IMR-90 (cell line): ENCODE data around the gene GNAO1.

Source experiments
- CEBPB ChIP-seq: IDR thresholded peaks from 2 replicates; pipeline ENCODE4 v1.6.1; 2012; ENCODE audit warnings: low read depth, low read length, improper control_type of control experiment
- MAFK ChIP-seq: IDR thresholded peaks from 2 replicates; pipeline ENCODE4 v1.6.1; 2012; ENCODE audit warnings: low read depth, low read length, improper control_type of control experiment
- MAZ ChIP-seq: IDR thresholded peaks from 2 replicates; pipeline ENCODE4 v1.6.1; 2012; ENCODE audit warnings: low read depth, mild to moderate bottlenecking, low read length, improper control_type of control experiment, moderate library complexity, borderline replicate concordance
- NFE2L2 ChIP-seq: fragments of 150-350 bp; IDR thresholded peaks from 2 replicates; pipeline ENCODE4 v1.6.1; 2016; ENCODE audit warnings: low read depth, mild to moderate bottlenecking, low read length
- POLR2A ChIP-seq: IDR thresholded peaks from 2 replicates; pipeline ENCODE4 v1.6.1; 2012; ENCODE audit warnings: mild to moderate bottlenecking, low read depth, low read length
- RAD21 ChIP-seq: IDR thresholded peaks from 2 replicates; pipeline ENCODE4 v1.6.1; 2012; ENCODE audit warnings: low read length, improper control_type of control experiment
- RFX5 ChIP-seq: IDR thresholded peaks from 2 replicates; pipeline ENCODE4 v1.8.0; 2012; ENCODE audit warnings: low read depth, mild to moderate bottlenecking, low read length, moderate library complexity
- SMC3 ChIP-seq: fragments of 150-350 bp; IDR thresholded peaks from 2 replicates; pipeline ENCODE4 v1.6.1; 2016; ENCODE audit warnings: low read depth, mild to moderate bottlenecking, antibody characterized with exemption, low read length, moderate library complexity
- USF2 ChIP-seq: fragments of 150-350 bp; IDR thresholded peaks from 2 replicates; pipeline ENCODE4 v1.6.1; 2017; ENCODE audit warnings: mild to moderate bottlenecking, antibody characterized with exemption, low read length, low read depth
- TF ChIP-seq, protein P1 (sequence below): conservative IDR thresholded peaks from 2 replicates; pipeline ENCODE4 v1.5.1; 2012; ENCODE audit warnings: mild to moderate bottlenecking, low read depth, low read length, improper control_type of control experiment

- TF ChIP-seq, protein P1, sequence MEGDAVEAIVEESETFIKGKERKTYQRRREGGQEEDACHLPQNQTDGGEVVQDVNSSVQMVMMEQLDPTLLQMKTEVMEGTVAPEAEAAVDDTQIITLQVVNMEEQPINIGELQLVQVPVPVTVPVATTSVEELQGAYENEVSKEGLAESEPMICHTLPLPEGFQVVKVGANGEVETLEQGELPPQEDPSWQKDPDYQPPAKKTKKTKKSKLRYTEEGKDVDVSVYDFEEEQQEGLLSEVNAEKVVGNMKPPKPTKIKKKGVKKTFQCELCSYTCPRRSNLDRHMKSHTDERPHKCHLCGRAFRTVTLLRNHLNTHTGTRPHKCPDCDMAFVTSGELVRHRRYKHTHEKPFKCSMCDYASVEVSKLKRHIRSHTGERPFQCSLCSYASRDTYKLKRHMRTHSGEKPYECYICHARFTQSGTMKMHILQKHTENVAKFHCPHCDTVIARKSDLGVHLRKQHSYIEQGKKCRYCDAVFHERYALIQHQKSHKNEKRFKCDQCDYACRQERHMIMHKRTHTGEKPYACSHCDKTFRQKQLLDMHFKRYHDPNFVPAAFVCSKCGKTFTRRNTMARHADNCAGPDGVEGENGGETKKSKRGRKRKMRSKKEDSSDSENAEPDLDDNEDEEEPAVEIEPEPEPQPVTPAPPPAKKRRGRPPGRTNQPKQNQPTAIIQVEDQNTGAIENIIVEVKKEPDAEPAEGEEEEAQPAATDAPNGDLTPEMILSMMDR: no peak
- TF ChIP-seq POLR2A: no peak
- no peak for TF ChIP-seq NFE2L2
- TF ChIP-seq MAZ: no peak
- TF ChIP-seq USF2: no peak
- TF ChIP-seq RFX5: no peak
- TF ChIP-seq RAD21: no peak
- no peak for TF ChIP-seq CEBPB
- no peak for TF ChIP-seq MAFK
- no peak for TF ChIP-seq SMC3
Measured at GRCh38 chr16:56163089-56163488, 28.2 kb upstream of the GNAO1 start.
